ENCODE results near the gene HOXA6. TPM values are rescaled to one million over a fixed set of nuclear protein-coding genes. Genes with fewer than 3 reads are reported as not detected.

The HOXA6 gene
- total and polyA plus RNA-seq, 2 donors (not counting 1 experiment from before 2014, with no cell fraction given), result 1.2 to 3.6 TPM

DNA sequence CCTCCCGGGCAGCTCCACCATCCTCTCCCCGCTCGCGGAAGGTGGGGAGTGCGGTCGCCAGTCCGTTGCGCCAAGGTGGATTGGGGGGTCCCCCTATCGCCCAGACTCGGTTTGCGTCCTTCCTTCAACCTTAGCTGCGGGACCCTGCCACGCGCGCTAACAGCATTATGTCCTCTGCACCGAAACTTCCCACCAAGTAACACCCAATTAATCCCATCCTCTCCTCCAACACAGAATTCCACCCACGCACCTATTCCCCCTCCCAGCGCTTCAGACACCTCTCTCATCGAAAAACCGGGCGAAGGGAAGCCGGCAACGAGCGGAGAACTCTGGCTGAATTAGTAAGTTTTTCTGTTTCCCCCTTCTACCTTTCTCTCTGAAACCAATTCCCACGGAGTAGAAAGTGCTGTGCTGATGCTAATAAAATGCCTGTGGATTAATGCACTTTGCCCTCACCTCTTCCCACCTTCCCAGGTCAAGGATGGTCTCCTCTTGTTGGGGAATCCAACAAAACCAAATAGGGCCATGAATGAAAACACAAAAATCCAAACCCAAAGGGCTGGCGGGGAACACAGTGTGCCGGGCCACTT is 3.9 kb upstream of the HOXA6 start:
- Histone ChIP-seq H4K20me1 (ENCODE audit: control insufficient read depth, extremely low read depth, insufficient read depth, low read length) (no peaks in the 10 kb centered on the region), H3K27ac (ENCODE audit: insufficient read depth, low read length) (peak overlapping the region; percentile 81), H3K4me1 (ENCODE audit: control insufficient read depth, extremely low read depth, insufficient read depth, low read length) (peaks cover 21% of the 10 kb centered on the region), H3K4me2 (ENCODE audit: extremely low read depth, insufficient read depth, low read length) (peak overlapping the region; percentile 90), H3K27me3 (ENCODE audit: control insufficient read depth, insufficient read depth, low read length) (no peaks in the 10 kb centered on the region), H3K36me3 (ENCODE audit: control insufficient read depth, insufficient read depth, low read length) (no peaks in the 10 kb centered on the region), H3K9me3 (ENCODE audit: control insufficient read depth, insufficient read depth, low read depth, low read length) (no peaks in the 10 kb centered on the region), H3K79me2 (ENCODE audit: control insufficient read depth, insufficient read depth, low read length) (peaks cover 50% of the 10 kb centered on the region), H2AFZ (ENCODE audit: low read length) (peak overlapping the region; percentile 18), H3K4me3 (replicated peaks in 1 of 4; ENCODE audit: control extremely low read depth in 1 of 4, insufficient read depth in 1 of 4, low read depth in 3 of 4, low read length in 4 of 4) (peak overlapping the region; percentile 42 to 61 (median 49)), H3K9ac (ENCODE audit: insufficient read depth, low read length) (peak overlapping the region; percentile 64)
- DNase-seq (ENCODE audit: low read depth in 2 of 2), result no peak
- no peak for TF ChIP-seq EZH2 (IDR thresholded peaks at IDR 0.05; ENCODE audit: low read length, missing control alignments)
- TF ChIP-seq, protein P1, sequence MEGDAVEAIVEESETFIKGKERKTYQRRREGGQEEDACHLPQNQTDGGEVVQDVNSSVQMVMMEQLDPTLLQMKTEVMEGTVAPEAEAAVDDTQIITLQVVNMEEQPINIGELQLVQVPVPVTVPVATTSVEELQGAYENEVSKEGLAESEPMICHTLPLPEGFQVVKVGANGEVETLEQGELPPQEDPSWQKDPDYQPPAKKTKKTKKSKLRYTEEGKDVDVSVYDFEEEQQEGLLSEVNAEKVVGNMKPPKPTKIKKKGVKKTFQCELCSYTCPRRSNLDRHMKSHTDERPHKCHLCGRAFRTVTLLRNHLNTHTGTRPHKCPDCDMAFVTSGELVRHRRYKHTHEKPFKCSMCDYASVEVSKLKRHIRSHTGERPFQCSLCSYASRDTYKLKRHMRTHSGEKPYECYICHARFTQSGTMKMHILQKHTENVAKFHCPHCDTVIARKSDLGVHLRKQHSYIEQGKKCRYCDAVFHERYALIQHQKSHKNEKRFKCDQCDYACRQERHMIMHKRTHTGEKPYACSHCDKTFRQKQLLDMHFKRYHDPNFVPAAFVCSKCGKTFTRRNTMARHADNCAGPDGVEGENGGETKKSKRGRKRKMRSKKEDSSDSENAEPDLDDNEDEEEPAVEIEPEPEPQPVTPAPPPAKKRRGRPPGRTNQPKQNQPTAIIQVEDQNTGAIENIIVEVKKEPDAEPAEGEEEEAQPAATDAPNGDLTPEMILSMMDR (conservative IDR thresholded peaks at IDR 0.05 in 1 of 2, IDR thresholded peaks at IDR 0.05 in 1 of 2; ENCODE audit: low read depth in 1 of 2, low read length in 2 of 2), result no peak

- no peaks in the 10 kb centered on the region for H3K36me3 ChIP-seq (ENCODE audit: control insufficient read depth, insufficient read depth, low read length)
- peak overlapping the region; percentile 64 for H3K9ac ChIP-seq (ENCODE audit: insufficient read depth, low read length)
- peak overlapping the region; percentile 42 to 61 (median 49) for H3K4me3 ChIP-seq (replicated peaks in 1 of 4; ENCODE audit: control extremely low read depth in 1 of 4, insufficient read depth in 1 of 4, low read depth in 3 of 4, low read length in 4 of 4)
- TF ChIP-seq, protein P1 (conservative IDR thresholded peaks at IDR 0.05 in 1 of 2, IDR thresholded peaks at IDR 0.05 in 1 of 2; ENCODE audit: low read depth in 1 of 2, low read length in 2 of 2), result peak; percentile 63 to 64
- no peak for TF ChIP-seq EZH2 (IDR thresholded peaks at IDR 0.05; ENCODE audit: low read length, missing control alignments)
- H4K20me1 ChIP-seq (ENCODE audit: control insufficient read depth, extremely low read depth, insufficient read depth, low read length), result no peaks in the 10 kb centered on the region
- peak overlapping the region; percentile 90 for H3K4me2 ChIP-seq (ENCODE audit: extremely low read depth, insufficient read depth, low read length)
- no peaks in the 10 kb centered on the region for H3K9me3 ChIP-seq (ENCODE audit: control insufficient read depth, insufficient read depth, low read depth, low read length)
- peak; percentile 47 to 87 for DNase-seq (ENCODE audit: low read depth in 2 of 2)
- peaks cover 57% of the 10 kb centered on the region for H3K79me2 ChIP-seq (ENCODE audit: control insufficient read depth, insufficient read depth, low read length)
- peak overlapping the region; percentile 81 for H3K27ac ChIP-seq (ENCODE audit: insufficient read depth, low read length)
- no peaks in the 10 kb centered on the region for H3K27me3 ChIP-seq (ENCODE audit: control insufficient read depth, insufficient read depth, low read length)
- H3K4me1 ChIP-seq (ENCODE audit: control insufficient read depth, extremely low read depth, insufficient read depth, low read length), result peaks cover 25% of the 10 kb centered on the region
- H2AFZ ChIP-seq (ENCODE audit: low read length), result peak overlapping the region; percentile 55
These were observed 3.2 kb upstream of the HOXA6 start for GRCh38 chr7:27150568-27151340.

GRCh38 chr7:27149842-27150567 is 2.4 kb upstream of the HOXA6 start:
- DNase-seq (ENCODE audit: low read depth in 2 of 2), result no peak
- H3K9ac ChIP-seq (ENCODE audit: insufficient read depth, low read length), result peak overlapping the region; percentile 64

More at GRCh38 chr7:27149842-27150567, 2.4 kb upstream of the HOXA6 start:
- no peak for TF ChIP-seq EZH2 (IDR thresholded peaks at IDR 0.05; ENCODE audit: low read length, missing control alignments)
- TF ChIP-seq, protein P1 (conservative IDR thresholded peaks at IDR 0.05 in 1 of 2, IDR thresholded peaks at IDR 0.05 in 1 of 2; ENCODE audit: low read depth in 1 of 2, low read length in 2 of 2), result no peak
- peak overlapping the region; percentile 81 for H3K27ac ChIP-seq (ENCODE audit: insufficient read depth, low read length)
- no peaks in the 10 kb centered on the region for H3K27me3 ChIP-seq (ENCODE audit: control insufficient read depth, insufficient read depth, low read length)
- H2AFZ ChIP-seq (ENCODE audit: low read length), result peak overlapping the region; percentile 28
- peak overlapping the region; percentile 42 to 61 (median 49) for H3K4me3 ChIP-seq (replicated peaks in 1 of 4; ENCODE audit: control extremely low read depth in 1 of 4, insufficient read depth in 1 of 4, low read depth in 3 of 4, low read length in 4 of 4)
- H3K79me2 ChIP-seq (ENCODE audit: control insufficient read depth, insufficient read depth, low read length), result peaks cover 65% of the 10 kb centered on the region
- no peaks in the 10 kb centered on the region for H4K20me1 ChIP-seq (ENCODE audit: control insufficient read depth, extremely low read depth, insufficient read depth, low read length)
- no peaks in the 10 kb centered on the region for H3K36me3 ChIP-seq (ENCODE audit: control insufficient read depth, insufficient read depth, low read length)
- peaks cover 22% of the 10 kb centered on the region for H3K4me1 ChIP-seq (ENCODE audit: control insufficient read depth, extremely low read depth, insufficient read depth, low read length)
- H3K9me3 ChIP-seq (ENCODE audit: control insufficient read depth, insufficient read depth, low read depth, low read length), result no peaks in the 10 kb centered on the region
- peak overlapping the region; percentile 90 for H3K4me2 ChIP-seq (ENCODE audit: extremely low read depth, insufficient read depth, low read length)
